GM12878 (cell line): Measurements from ENCODE around the gene RHBDD1. TPM values are rescaled to one million over a fixed set of nuclear protein-coding genes. Genes with fewer than 3 reads are reported as not detected.
A peak's percentile ranks its signal among the peaks of the same experiment; 100 is the strongest.
"Not testable (repeated sequence)": the region's sequence is repeated elsewhere in the genome, so short reads cannot be mapped to it uniquely, and the experiment has no call there.

Source experiments
- ATAC-seq: fragments of 200-7000 bp; cut with Tn5 transposase; 3 replicates; pipeline ENCODE4 v1.9.1; 2020; ENCODE audit warnings: mild to moderate bottlenecking, moderate library complexity
- BruUV-seq: library from RNA; stranded (reverse); fragments of 400-500 nt; replicated peaks from 2 replicates; lab custom pipeline; 2021; lab: Mats Ljungman, UMichigan
- CTCF ChIA-PET: fragments of 300-600 bp; sonication (Branson Sonifier 250); formaldehyde crosslinking; extraction: SDS; loops from one replicate; lab custom pipeline; 2021; ENCODE audit warnings: inconsistent platforms; lab: Yijun Ruan, JAX
- POLR2A ChIA-PET: fragments of 350-600 bp; formaldehyde crosslinking; extraction: SDS; loops from one replicate; lab custom pipeline; 2021; ENCODE audit warnings: inconsistent platforms; lab: Charles Lee
- RAD21 ChIA-PET: fragments of 300-600 bp; sonication (Branson Sonifier 250); formaldehyde crosslinking; loops from one replicate; lab custom pipeline; 2023; ENCODE audit warnings: antibody characterized with exemption; ENCODE audit not compliant: unreplicated experiment; lab: Charles Lee
- SMC1A ChIA-PET: fragments of 300-600 bp; sonication (Branson Sonifier 250); formaldehyde crosslinking; loops from one replicate; lab custom pipeline; 2023; ENCODE audit not compliant: unreplicated experiment, uncharacterized antibody; lab: Charles Lee
- DNase-seq: peaks from one replicate; pipeline ENCODE4 v3.0.0-alpha.2; 2011; ENCODE audit warnings: low read depth, low spot score
- FAIRE-seq: peaks from 3 replicates; lab custom pipeline; 2011; peaks lifted over from hg19 to GRCh38; lab: Jason Lieb, UNC
- H2AFZ ChIP-seq: 2 replicates; pipeline ENCODE4 v1.6.0; 2011; ENCODE audit warnings: low read depth, low read length, control low read depth; ENCODE audit not compliant: control insufficient read depth
- H3K27ac ChIP-seq: 2 replicates; pipeline ENCODE4 v1.5.1; 2011; ENCODE audit warnings: control low read depth; ENCODE audit not compliant: control insufficient read depth, insufficient read depth
- H3K27me3 ChIP-seq, 2 experiments: replicated peaks in 1 of 2; 2 replicates each; pipeline versions ENCODE4 v1.6.0 to v1.6.1; 2011; ENCODE audit warnings: low read length in 1 of 2; ENCODE audit not compliant: control insufficient read depth in 2 of 2, insufficient read depth in 2 of 2
- H3K36me3 ChIP-seq, 2 experiments: 2 replicates each; pipeline ENCODE4 v1.5.1; 2011; ENCODE audit warnings: low read length in 1 of 2; ENCODE audit not compliant: control insufficient read depth in 2 of 2, insufficient read depth in 2 of 2
- H3K4me1 ChIP-seq: 2 replicates; pipeline ENCODE4 v1.6.1; 2011; ENCODE audit warnings: mild to moderate bottlenecking, low read length, moderate library complexity, mixed read lengths; ENCODE audit not compliant: control insufficient read depth, insufficient read depth
- H3K4me2 ChIP-seq: 2 replicates; pipeline ENCODE4 v1.6.0; 2011; ENCODE audit warnings: control low read depth; ENCODE audit not compliant: control insufficient read depth, insufficient read depth
- H3K4me3 ChIP-seq: fragments of 200-600 bp; sonication (generic); 2 replicates; pipeline ENCODE4 v1.5.1; 2016
- H3K79me2 ChIP-seq: 2 replicates; pipeline ENCODE4 v1.6.0; 2011; ENCODE audit warnings: low read length; ENCODE audit not compliant: control insufficient read depth, insufficient read depth
- H3K9ac ChIP-seq: 2 replicates; pipeline ENCODE4 v1.8.0; 2011; ENCODE audit warnings: low read length, control low read depth, mixed read lengths; ENCODE audit not compliant: control insufficient read depth, insufficient read depth
- H3K9me3 ChIP-seq: replicated peaks from 3 replicates; pipeline ENCODE4 v1.5.1; 2011; ENCODE audit warnings: mild to moderate bottlenecking, low read length; ENCODE audit not compliant: control insufficient read depth, insufficient read depth
- H4K20me1 ChIP-seq: 2 replicates; pipeline ENCODE4 v1.6.0; 2011; ENCODE audit not compliant: control insufficient read depth, insufficient read depth
- ATF7 ChIP-seq: fragments of 450-650 bp; IDR thresholded peaks from 2 replicates; pipeline ENCODE4 v1.6.1; 2016; ENCODE audit warnings: low read depth, mild to moderate bottlenecking
- CREM ChIP-seq: IDR thresholded peaks from 2 replicates; pipeline ENCODE4 v1.6.1; 2014; ENCODE audit warnings: antibody characterized with exemption, low read depth
- EED ChIP-seq: sonication (generic); IDR thresholded peaks from 2 replicates; pipeline ENCODE4 v1.6.1; 2016; ENCODE audit warnings: antibody characterized with exemption, low read depth
- IKZF2 ChIP-seq, 2 experiments: fragments of 450-650 bp; IDR thresholded peaks; 2 replicates each; pipeline ENCODE4 v1.6.1; 2017; ENCODE audit warnings: mild to moderate bottlenecking in 2 of 2, moderate library complexity in 2 of 2
- JUNB ChIP-seq: IDR thresholded peaks from 2 replicates; pipeline ENCODE4 v1.6.1; 2016; ENCODE audit warnings: antibody characterized with exemption, mild to moderate bottlenecking
- NFIC ChIP-seq: IDR thresholded peaks from 2 replicates; pipeline ENCODE4 v1.6.1; 2012; ENCODE audit warnings: low read depth, mild to moderate bottlenecking, inconsistent platforms, low read length, moderate library complexity
- PKNOX1 ChIP-seq: fragments of 450-650 bp; IDR thresholded peaks from 2 replicates; pipeline ENCODE4 v1.6.1; 2016; ENCODE audit warnings: mild to moderate bottlenecking
- SPI1 ChIP-seq: IDR thresholded peaks from 2 replicates; pipeline ENCODE4 v1.6.1; 2011; ENCODE audit warnings: low read depth, mild to moderate bottlenecking, low read length, moderate library complexity, borderline replicate concordance; ENCODE audit not compliant: insufficient read depth
- WGBS: methylation state at CpG from one replicate; pipeline ENCODE4 v1.1.6; 2016; ENCODE audit warnings: low lambda C conversion rate; ENCODE audit not compliant: insufficient replicate concordance, insufficient coverage; ENCODE audit errors: missing lambda C conversion rate; 5-methylcytosine and 5-hydroxymethylcytosine counted together
- in situ Hi-C: fragments of 300-500 bp; cut with MboI; formaldehyde crosslinking; loops from 9 replicates; pipeline ENCODE4 v1.14.3; 2018; ENCODE audit warnings: mixed read lengths
- intact Hi-C: fragments of 100-400 bp; cut with micrococcal nuclease; formaldehyde crosslinking; loops from one replicate; pipeline ENCODE4 v1.14.2; 2022; ENCODE audit not compliant: unreplicated experiment
- polyA plus RNA-seq, 11 experiments: library from polyadenylated mRNA; depleted of rRNA in 4 of 11; unstranded in 6 of 11; stranded (reverse) in 5 of 11; fragments of >200 nt; fragmentation: Nextera tagmentation in 4 of 11; fragmentation: Illumina TruSeq in 1 of 11; extraction: Ambion mirVana in 4 of 11; extraction: Trizol in 1 of 11; gene quantifications; 1 replicate in 1 of 11; 2 replicates in 10 of 11; pipeline versions ENCODE4 v1.2.1 to v1.2.3, GENCODE V29; 2011 to 2016; ENCODE audit warnings: inconsistent platforms in 2 of 11, missing spikeins in 2 of 11, low read depth in 1 of 11
- total RNA-seq, 4 experiments: library from RNA; depleted of rRNA in 3 of 4; stranded (reverse); fragments of >200 nt in 3 of 4; fragmentation: Illumina TruSeq in 1 of 4; extraction: Trizol in 1 of 4; gene quantifications; 2 replicates each; pipeline versions ENCODE4 v1.2.1 to v1.2.3, GENCODE V29; 2013 to 2021
- TF ChIP-seq, protein P1 (sequence below): IDR thresholded peaks from 2 replicates; pipeline ENCODE4 v1.6.1; 2012; ENCODE audit warnings: improper control_type of control experiment, low read depth, low read length; ENCODE audit not compliant: insufficient replicate concordance

Gene RHBDD1
- total and polyA plus RNA-seq, 10 of the 15 experiments (the other 5 are each of a cell fraction or from before 2014, with no cell fraction given), result 7.1 to 36.4 (median 14.7) TPM

DNA sequence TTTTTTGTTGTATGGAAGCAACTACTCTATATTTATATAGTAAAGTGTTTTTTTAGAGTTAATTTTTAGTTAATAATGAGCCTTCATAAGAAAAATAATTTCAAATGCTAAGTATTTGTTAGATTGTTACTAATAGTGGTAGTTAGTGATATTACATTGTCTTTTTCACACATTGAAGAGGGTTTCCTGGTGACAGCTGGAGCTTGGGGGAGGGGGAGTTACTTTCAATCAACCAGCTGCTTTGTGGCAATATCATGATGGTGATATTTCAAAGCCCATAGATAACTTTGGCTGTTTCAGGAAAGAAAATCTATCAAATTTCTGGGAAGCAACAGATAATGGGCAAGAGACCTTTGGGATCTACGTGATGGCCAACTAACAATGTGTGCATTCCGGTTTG, 4.1 kb downstream of the RHBDD1 start (continued):
- TF ChIP-seq, protein P1, sequence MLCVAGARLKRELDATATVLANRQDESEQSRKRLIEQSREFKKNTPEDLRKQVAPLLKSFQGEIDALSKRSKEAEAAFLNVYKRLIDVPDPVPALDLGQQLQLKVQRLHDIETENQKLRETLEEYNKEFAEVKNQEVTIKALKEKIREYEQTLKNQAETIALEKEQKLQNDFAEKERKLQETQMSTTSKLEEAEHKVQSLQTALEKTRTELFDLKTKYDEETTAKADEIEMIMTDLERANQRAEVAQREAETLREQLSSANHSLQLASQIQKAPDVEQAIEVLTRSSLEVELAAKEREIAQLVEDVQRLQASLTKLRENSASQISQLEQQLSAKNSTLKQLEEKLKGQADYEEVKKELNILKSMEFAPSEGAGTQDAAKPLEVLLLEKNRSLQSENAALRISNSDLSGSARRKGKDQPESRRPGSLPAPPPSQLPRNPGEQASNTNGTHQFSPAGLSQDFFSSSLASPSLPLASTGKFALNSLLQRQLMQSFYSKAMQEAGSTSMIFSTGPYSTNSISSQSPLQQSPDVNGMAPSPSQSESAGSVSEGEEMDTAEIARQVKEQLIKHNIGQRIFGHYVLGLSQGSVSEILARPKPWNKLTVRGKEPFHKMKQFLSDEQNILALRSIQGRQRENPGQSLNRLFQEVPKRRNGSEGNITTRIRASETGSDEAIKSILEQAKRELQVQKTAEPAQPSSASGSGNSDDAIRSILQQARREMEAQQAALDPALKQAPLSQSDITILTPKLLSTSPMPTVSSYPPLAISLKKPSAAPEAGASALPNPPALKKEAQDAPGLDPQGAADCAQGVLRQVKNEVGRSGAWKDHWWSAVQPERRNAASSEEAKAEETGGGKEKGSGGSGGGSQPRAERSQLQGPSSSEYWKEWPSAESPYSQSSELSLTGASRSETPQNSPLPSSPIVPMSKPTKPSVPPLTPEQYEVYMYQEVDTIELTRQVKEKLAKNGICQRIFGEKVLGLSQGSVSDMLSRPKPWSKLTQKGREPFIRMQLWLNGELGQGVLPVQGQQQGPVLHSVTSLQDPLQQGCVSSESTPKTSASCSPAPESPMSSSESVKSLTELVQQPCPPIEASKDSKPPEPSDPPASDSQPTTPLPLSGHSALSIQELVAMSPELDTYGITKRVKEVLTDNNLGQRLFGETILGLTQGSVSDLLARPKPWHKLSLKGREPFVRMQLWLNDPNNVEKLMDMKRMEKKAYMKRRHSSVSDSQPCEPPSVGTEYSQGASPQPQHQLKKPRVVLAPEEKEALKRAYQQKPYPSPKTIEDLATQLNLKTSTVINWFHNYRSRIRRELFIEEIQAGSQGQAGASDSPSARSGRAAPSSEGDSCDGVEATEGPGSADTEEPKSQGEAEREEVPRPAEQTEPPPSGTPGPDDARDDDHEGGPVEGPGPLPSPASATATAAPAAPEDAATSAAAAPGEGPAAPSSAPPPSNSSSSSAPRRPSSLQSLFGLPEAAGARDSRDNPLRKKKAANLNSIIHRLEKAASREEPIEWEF, result peak; percentile 8
- 0 out of 2 replicates have a peak, but pooled peaks have one; percentile 17 for TF ChIP-seq NFIC
- TF ChIP-seq PKNOX1, result 0 out of 2 replicates have a peak, but pooled peaks have one; percentile 17
- TF ChIP-seq CREM, result no peak
- TF ChIP-seq, all 136 proteins: peak for 10

DNA sequence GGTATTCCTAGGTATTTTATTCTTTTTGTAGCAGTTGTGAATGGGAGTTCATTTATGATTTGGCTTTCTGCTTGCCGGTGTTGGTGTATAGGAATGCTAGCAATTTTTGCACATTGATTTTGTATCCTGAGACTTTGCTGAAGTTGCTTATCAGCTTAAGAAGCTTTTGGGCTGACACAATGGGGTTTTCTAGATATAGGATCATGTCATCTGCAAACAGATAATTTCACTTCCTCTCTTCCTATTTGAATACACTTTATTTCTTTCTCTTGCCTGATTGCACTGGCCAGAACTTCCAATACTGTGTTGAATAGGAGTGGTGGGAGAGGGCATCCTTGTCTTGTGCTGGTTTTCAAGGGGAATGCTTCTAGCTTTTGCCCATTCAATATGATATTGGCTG, 7.1 kb downstream of the RHBDD1 start:
- Histone ChIP-seq H3K79me2 (peaks cover 56% of the 10 kb centered on the region), H3K27ac (peak overlapping the region; percentile 51; the same call in 1 of the 2 replicates), H3K4me3 (peak overlapping the region; percentile 26; the same call in 1 of the 2 replicates), H3K4me1 (peaks cover 25% of the 10 kb centered on the region), H3K4me2 (0 out of 2 replicates have a peak overlapping the region, but pooled peaks have one; percentile 27)
- BruUV-seq, intact Hi-C loops, DNase-seq, H3K27me3 ChIP-seq, H4K20me1 ChIP-seq, POLR2A ChIA-PET, H3K9ac ChIP-seq, H2AFZ ChIP-seq, RAD21 ChIA-PET, FAIRE-seq, ATAC-seq, H3K36me3 ChIP-seq, H3K9me3 ChIP-seq, CTCF ChIA-PET: not testable (repeated sequence)
- in situ Hi-C loops, result loop anchor here (25.0 kb wide), 1 partner anchor 944 kb away; no protein-coding TSS in a partner anchor
- 0% methylated on average over 1 of the region's 1 CpG for WGBS
- SMC1A ChIA-PET, result interaction anchor here (0.7 kb wide), 1 partner anchor 1191 kb away, joined by 3 read pairs; no protein-coding TSS in a partner anchor
- TF ChIP-seq JUNB (0 out of 2 replicates have a peak, but pooled peaks have one; percentile 21), EED (peak; percentile 34; the same call in 1 of the 2 replicates), ATF7 (peak; percentile 63), SPI1 (peak; percentile 71), IKZF2 (IDR thresholded peaks at IDR 0.05) (peak; percentile 44 to 48; a peak in 2 of 4 replicates)
